ENCODE results near the gene ARPIN. TPM values are rescaled to one million over a fixed set of nuclear protein-coding genes. Genes with fewer than 3 reads are reported as not detected.
"Not testable (repeated sequence)": the region's sequence is repeated elsewhere in the genome, so short reads cannot be mapped to it uniquely, and the experiment has no call there.

ARPIN gene
- total RNA-seq, 2 experiments from 2014 or later, result not detected

DNA sequence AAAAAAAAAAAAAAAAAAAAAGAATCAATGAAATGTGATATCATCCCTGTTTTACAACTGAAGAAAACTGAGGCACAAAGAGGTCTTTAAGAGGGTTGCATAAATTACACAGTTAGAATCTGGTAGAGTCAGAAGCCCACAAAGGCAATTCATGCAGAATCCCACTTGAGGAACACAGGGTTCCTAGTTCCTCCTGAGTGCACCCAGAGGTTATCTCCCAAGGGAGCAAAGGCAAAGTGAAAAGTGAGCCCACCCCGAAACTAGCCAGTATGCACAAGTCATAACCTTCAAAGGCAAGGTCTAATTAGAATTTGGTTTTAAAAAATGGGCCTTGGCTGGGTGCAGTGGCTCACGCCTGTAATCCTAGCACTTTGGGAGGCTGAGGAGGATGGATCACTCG lies 56.8 kb downstream of the ARPIN start:
- ChIA-PET POLR2A (no interaction called here), CTCF (interaction anchor here (0.7 kb wide), 1 partner anchor 16 kb away, joined by 3 read pairs; no protein-coding TSS in a partner anchor)

DNA sequence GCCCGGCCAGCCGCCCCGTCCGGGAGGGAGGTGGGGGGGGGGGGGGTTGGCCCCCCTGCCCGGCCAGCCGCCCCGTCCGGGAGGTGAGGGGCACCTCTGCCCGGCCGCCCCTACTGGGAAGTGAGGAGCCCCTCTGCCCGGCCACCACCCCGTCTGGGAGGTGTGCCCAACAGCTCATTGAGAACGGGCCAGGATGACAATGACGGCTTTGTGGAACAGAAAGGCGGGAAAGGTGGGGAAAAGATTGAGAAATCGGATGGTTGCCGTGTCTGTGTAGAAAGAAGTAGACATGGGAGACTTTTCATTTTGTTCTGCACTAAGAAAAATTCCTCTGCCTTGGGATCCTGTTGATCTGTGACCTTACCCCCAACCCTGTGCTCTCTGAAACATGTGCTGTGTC lies 57.9 kb downstream of the ARPIN start:
- POLR2A ChIA-PET, CTCF ChIA-PET: not testable (repeated sequence)

DNA sequence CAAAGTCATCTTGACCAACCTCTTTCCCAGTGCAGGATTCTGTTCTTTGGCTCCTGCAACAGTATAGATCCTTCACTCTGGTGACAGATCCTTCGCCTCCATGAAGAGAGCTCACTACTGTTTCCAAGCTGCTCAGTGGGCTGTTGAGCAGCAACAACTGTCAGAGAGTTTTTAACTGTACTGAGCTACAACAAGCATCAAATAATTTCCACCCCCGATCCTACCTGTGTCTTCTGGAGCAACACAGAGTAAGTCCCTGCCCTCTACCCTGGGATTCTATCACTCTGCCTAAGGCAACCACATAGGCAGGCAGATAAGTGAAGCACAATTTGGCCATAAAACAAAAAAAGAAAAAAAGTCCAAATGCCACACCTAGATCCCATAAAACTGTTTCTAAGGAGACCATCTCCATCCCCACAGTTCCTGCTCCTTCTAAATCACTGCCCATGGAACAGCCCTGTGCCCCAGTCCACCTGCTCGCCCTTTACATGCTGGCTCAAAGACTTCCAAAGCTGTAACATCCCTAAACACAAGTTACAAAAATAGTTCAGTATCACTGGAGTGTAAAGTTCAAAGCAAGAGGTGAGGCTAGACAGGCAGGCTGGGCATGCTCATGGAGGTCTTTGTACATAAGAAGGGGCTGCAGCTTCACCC lies 60.3 kb downstream of the ARPIN start:
- POLR2A ChIA-PET, result no interaction called here

DNA sequence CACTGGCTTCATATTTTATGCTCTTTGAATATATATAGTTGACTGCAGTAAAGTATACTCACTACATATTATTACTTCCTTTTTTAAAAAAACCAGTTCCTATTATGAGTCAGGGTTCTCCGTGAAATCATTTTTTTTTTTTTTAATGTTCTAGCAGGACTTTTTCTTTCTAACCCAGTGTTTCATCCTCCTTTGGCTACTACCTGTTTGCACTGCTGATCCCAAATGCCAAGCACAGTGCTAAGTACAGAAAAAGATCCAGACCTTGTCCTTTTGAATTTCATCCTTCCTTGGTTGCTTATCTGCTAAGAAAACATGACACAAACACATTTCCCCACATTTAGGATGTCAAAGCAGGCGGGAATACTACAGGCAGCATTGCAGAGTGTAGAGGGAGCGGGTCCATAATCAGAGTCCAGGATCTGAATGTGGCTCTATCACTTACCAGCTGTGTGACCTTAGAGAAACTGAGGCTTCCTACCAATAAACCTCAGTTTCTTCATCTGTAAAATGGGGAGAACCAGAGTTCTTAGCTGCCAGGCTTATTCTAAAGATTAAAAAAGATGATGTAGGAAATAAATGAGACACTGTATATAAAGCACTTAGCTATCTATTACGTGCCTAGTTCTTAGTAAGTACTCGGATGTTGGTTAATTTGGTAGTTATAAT lies 60.9 kb downstream of the ARPIN start:
- POLR2A ChIA-PET, result no interaction called here
- CTCF ChIA-PET, result no interaction called here

More for the DNA sequence above, 60.3 kb downstream of the ARPIN start:
- CTCF ChIA-PET, result no interaction called here

DNA sequence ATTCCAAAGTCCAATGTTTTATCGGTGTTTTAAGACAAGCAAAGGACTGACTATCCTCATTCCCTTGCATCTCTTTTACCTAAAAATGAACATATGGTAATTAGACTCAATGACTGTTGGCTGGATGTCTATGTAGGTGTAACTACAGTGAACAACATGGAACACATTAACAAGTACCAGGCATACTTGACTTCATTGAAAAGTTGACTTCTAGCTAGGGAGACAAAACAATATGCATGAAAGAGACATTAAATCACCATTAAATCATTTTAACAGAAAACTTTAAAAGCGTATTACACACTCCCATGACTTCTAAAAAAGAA lies 63.8 kb downstream of the ARPIN start:
- CTCF ChIA-PET, result no interaction called here
- POLR2A ChIA-PET, result no interaction called here

DNA sequence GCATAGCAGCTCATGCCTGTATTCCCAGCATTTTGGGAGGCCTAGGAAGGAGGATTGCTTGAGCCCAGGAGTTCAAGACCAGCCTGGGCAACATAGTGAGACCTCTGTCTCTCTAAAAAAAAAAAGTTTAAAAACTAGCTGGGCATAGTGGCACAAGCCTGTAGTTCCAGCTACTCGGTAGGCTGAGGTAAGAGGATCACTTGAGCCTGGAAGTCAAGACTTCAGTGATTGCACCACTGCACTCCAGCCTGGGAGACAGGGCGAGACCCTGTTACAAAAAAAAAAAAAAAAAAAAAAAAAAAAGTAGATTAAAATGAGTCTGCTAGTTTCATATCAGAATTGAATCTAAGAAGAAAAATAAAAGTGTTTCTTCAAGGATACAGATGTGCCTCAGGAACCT lies 65.7 kb downstream of the ARPIN start:
- POLR2A ChIA-PET, result no interaction called here

DNA sequence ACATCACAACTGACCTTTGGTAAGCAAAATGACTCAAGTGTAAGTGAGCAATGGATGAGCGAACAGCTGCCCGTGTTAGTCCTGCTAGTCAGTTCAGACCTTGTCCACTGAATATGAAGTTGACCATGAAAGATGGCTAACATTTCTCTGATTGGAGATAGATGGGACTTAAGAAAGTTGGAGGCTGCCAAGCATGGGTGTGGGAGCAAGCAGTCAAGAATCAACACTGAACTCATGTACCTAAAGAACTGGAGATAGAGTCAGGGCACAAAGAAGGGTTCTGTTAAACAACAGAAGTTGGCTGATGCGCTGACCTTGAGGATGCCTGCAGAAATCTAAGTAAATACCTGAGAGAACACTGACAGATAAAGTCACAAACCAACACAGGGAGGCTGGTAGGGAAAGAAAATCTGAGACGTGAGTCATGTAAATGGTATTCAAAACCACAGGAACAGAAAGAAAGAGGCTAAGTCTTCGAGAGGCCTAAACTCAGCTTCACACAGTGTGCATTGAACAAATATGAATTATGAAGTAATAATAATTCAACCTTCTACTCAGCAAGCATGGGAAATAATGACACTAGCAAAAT lies 67.4 kb downstream of the ARPIN start:
- ChIA-PET CTCF (interaction anchor here (0.7 kb wide), 1 partner anchor 63 kb away, joined by 3 read pairs; no protein-coding TSS in a partner anchor), POLR2A (no interaction called here)

More for the DNA sequence above, 65.7 kb downstream of the ARPIN start:
- CTCF ChIA-PET, result interaction anchor here (0.7 kb wide), 1 partner anchor 141 kb away, joined by 4 read pairs; no protein-coding TSS in a partner anchor

Other genes starting within 250 kb of the ARPIN start
- under 1 TPM; 0.25 to 0.44 TPM for gene PLIN1, start 233.6 kb downstream of the ARPIN start, total RNA-seq
- gene PEX11A, start 222.2 kb downstream of the ARPIN start, total RNA-seq, result 1 to 10 TPM; 3.1 to 3.5 TPM
- under 1 TPM in 1 of 2 experiments, not detected in 1; 0.11 TPM for gene WDR93, start 222.1 kb downstream of the ARPIN start, total RNA-seq
- gene MESP1, start 161.7 kb downstream of the ARPIN start, total RNA-seq, result 1 to 10 TPM; 7.3 to 9.1 TPM
- gene MESP2, start 136.6 kb downstream of the ARPIN start, total RNA-seq, result not detected
- not detected for gene ANPEP, start 98.1 kb downstream of the ARPIN start, total RNA-seq
- 10 to 100 TPM; 16.0 to 16.7 TPM for gene AP3S2, start 19.0 kb downstream of the ARPIN start, total RNA-seq
- gene ZNF710, start 88.4 kb upstream of the ARPIN start, total RNA-seq, result 10 to 100 TPM; 11.0 to 14.0 TPM
- 10 to 100 TPM; 91.2 to 93.0 TPM for gene IDH2, start 189.5 kb upstream of the ARPIN start, total RNA-seq